Pancreas (tissue), 10 donors: ENCODE data around the gene ZNF684. TPM values are rescaled to one million over a fixed set of nuclear protein-coding genes. Genes with fewer than 3 reads are reported as not detected.
A peak's percentile ranks its signal among the peaks of the same experiment; 100 is the strongest.

Experiments used
- ATAC-seq, 4 donors: fragments of 200-7000 bp; cut with Tn5 transposase; one replicate each; pipeline versions ENCODE4 v1.8.0 to v1.9.1; 2020; ENCODE audit warnings: mild to moderate bottlenecking in 4 of 4, moderate library complexity in 4 of 4
- DNase-seq, 6 donors: peaks; one replicate each; pipeline ENCODE4 v3.0.0-alpha.2; 2020
- FAIRE-seq: peaks from 2 replicates; lab custom pipeline; 2012; peaks lifted over from hg19 to GRCh38; lab: Jason Lieb, UNC
- H3K27ac ChIP-seq, 4 donors: fragments of 200-600 bp; sonication (generic); 1 replicate in 3 of 4; 2 replicates in 1 of 4; pipeline versions ENCODE4 v1.5.0 to v1.8.0; 2020
- H3K27me3 ChIP-seq, 4 donors: fragments of 200-600 bp; one replicate each; pipeline ENCODE4 v1.8.0; 2021
- H3K36me3 ChIP-seq, 3 donors: fragments of 200-600 bp; sonication (generic) in 1 of 3; one replicate each; pipeline versions ENCODE4 v1.5.0 to v1.8.0; 2020 to 2021
- H3K4me1 ChIP-seq, 3 donors: fragments of 200-600 bp; one replicate each; pipeline ENCODE4 v1.8.0; 2021
- H3K4me3 ChIP-seq, 4 donors: fragments of 200-600 bp; sonication (generic) in 2 of 4; one replicate each; pipeline versions ENCODE4 v1.5.0 to v1.8.0; 2020 to 2021
- H3K9me3 ChIP-seq, 4 donors: fragments of 200-600 bp; one replicate each; pipeline ENCODE4 v1.8.0; 2021
- WGBS, 2 donors: extraction: QIAGEN DNeasy Blood & Tissue Kit; methylation state at CpG; one replicate each; pipeline ENCODE4 v1.1.7; 2013; 5-methylcytosine and 5-hydroxymethylcytosine counted together
- intact Hi-C, 3 donors: fragments of 100-400 bp; cut with DNase I; formaldehyde crosslinking; loops; one replicate each; pipeline versions ENCODE4 v1.11.1 to v1.14.2; 2022
- polyA plus RNA-seq, 2 donors: library from polyadenylated mRNA; stranded (reverse); fragments of 200-250 nt; gene quantifications; one replicate each; pipeline ENCODE4 v1.2.3, GENCODE V29; 2013
- total RNA-seq, 6 donors: library from RNA; stranded (reverse); fragmentation: NEBNext Ultra II Directional in 4 of 6; extraction: Animal tissue kit (Norgen Biotek cat#: 25700) in 4 of 6; gene quantifications; one replicate each; pipeline versions ENCODE4 v1.2.1 to v1.2.4, GENCODE V29; 2021 to 2023
- TF ChIP-seq, protein P1 (sequence below), 4 donors: fragments of 200-600 bp; sonication (generic) in 3 of 4; IDR thresholded peaks; one replicate each; pipeline versions ENCODE4 v1.5.0 to v1.8.0; 2021; ENCODE audit warnings: antibody characterized with exemption in 4 of 4
- donor health status: healthy with polysubstance abuse.
- donor health status: DM: no; HTN: no; CAD: no; lungs with moderate emphysema.
- donor health status: DM: no; HTN: no; CAD: no.
- donor health status: control.
- donor health status: control.
- donor health status: Bipolar disorder and iron deficiency.
- donor health status: DM: yes; HTN: yes; CAD: no.
- donor health status: DM: no; HTN: no; CAD: no.
- donor health status: DM: no; HTN: no; CAD: no.
- donor health status: DM: yes; HTN: yes; CAD: no.

The ZNF684 gene
- total and polyA plus RNA-seq, 8 donors = 1.6 to 5.3 (median 2.9) TPM

DNA sequence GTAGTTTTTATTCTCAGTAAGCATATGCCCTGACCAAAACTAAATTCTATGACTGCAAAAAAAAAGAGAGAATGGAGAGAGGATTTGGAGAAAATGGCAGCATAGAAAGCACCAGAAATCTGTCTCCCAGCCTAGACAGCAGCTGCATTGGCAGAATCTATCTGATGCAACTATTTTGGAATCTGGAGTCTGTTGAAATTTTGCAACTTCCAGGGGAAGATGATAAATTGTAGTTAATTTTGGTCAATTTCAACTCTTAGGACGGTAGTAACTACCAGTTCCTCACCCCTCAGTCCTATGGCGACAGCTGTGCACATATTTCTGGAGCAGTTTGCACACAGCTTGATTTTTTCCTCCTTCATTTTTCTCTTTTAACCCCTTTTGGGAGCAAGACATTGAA lies 11.9 kb upstream of the ZNF684 start:
- Histone ChIP-seq H3K27ac (no peak overlapping the region), H3K27me3 (no peaks in the 10 kb centered on the region), H3K36me3 (peaks cover 0 to 8% (median 0%) of the 10 kb centered on the region in 3 donors), H3K4me1 (no peaks in the 10 kb centered on the region), H3K9me3 (no peaks in the 10 kb centered on the region), H3K4me3 (no peak overlapping the region)
- DNase-seq (no peak), FAIRE-seq (no peak), ATAC-seq (no peak)
- 67 to 90% methylated on average over 2 of the region's 2 CpGs for WGBS, 2 donors
- intact Hi-C loops = no loop called here
- TF ChIP-seq, protein P1, sequence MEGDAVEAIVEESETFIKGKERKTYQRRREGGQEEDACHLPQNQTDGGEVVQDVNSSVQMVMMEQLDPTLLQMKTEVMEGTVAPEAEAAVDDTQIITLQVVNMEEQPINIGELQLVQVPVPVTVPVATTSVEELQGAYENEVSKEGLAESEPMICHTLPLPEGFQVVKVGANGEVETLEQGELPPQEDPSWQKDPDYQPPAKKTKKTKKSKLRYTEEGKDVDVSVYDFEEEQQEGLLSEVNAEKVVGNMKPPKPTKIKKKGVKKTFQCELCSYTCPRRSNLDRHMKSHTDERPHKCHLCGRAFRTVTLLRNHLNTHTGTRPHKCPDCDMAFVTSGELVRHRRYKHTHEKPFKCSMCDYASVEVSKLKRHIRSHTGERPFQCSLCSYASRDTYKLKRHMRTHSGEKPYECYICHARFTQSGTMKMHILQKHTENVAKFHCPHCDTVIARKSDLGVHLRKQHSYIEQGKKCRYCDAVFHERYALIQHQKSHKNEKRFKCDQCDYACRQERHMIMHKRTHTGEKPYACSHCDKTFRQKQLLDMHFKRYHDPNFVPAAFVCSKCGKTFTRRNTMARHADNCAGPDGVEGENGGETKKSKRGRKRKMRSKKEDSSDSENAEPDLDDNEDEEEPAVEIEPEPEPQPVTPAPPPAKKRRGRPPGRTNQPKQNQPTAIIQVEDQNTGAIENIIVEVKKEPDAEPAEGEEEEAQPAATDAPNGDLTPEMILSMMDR (IDR thresholded peaks at IDR 0.05) = no peak

DNA sequence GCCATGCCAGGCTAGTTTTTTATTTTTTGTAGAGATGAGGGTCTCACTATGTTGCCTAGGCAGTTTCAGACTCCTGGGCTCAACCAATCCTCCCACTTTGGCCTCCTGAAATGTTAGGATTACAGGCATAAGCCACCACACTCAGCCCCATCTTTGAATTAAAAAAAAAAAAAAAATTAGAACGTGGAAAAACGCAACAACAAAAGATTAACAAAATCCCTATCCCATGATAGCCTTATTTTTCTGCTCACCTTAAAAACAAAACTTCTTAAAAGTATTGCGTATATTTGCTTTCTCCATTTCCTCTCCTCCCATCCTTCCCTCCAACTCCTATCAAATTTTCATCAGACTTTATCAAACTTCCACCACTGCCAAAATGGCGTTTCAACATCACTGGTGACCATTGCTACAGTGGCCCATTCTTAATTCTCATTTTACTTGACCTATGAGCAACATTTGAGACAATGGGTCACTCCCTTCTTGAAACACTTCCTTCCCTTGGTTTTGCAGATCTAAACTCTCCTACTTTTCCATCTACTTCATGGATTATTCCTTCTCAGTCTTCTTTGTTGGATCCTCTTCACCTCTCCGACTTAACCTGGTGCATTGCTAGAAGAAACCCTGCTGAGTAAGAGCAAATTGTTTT lies 579 bp upstream of the ZNF684 start:
- no peak for FAIRE-seq
- Histone ChIP-seq H3K36me3 (no peaks in the 10 kb centered on the region), H3K4me3 (peak overlapping the region; percentile 45 to 69 (median 60)), H3K4me1 (peaks cover 4 to 20% (median 19%) of the 10 kb centered on the region in 3 donors), H3K27ac (peak overlapping the region; percentile 63 to 84 (median 74)), H3K9me3 (no peaks in the 10 kb centered on the region), H3K27me3 (no peaks in the 10 kb centered on the region)
- no peak for DNase-seq
- TF ChIP-seq, protein P1 (IDR thresholded peaks at IDR 0.05) = no peak
- intact Hi-C loops = no loop called here
- WGBS, 2 donors = 20 to 33% methylated on average over 5 of the region's 5 CpGs
- ATAC-seq = peak; percentile 1 to 16 (median 9)

GRCh38 chr1:40532062-40532389 lies 589 bp downstream of the ZNF684 start:
- Histone ChIP-seq H3K27ac (peak overlapping the region; percentile 63 to 84 (median 74)), H3K4me3 (peak overlapping the region; percentile 45 to 69 (median 60)), H3K4me1 (peaks cover 4 to 20% (median 19%) of the 10 kb centered on the region in 3 donors), H3K27me3 (no peaks in the 10 kb centered on the region), H3K36me3 (no peaks in the 10 kb centered on the region), H3K9me3 (no peaks in the 10 kb centered on the region)
- TF ChIP-seq, protein P1 (IDR thresholded peaks at IDR 0.05) = no peak
- no peak for FAIRE-seq
- no peak for DNase-seq
- WGBS, 2 donors = 1 to 3% methylated on average over 3 of the region's 3 CpGs
- ATAC-seq = no peak
- intact Hi-C loops = no loop called here

DNA sequence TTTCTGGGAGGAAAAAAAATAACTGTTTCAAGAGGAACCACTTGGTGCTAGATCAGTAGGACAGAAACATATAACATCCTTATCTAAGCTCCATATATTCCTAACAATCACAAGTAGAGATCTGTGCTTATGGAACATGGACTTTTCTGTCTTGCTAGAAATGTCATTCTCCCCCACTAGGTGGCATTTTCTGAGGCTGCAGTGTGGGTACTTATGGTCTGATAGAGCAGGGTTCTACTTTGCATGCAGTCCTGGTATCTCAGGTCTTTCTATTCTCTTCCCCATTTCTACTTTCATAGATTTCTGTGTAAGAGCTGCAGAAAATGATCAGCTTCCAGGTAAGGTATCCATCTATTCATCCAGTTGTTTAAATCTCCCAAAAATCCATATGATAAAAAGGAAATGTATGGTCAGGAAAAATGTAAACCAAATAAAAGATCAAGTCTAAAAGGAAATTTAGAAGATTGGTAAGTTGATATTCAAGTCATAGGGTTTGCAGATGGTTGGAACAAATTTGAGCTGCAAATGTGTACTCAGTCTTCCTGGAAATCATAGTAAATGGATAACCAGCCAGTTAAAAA lies 1.5 kb downstream of the ZNF684 start:
- intact Hi-C loops = no loop called here
- FAIRE-seq = no peak
- no peak for DNase-seq

More for the DNA sequence above, 1.5 kb downstream of the ZNF684 start:
- no peaks in the 10 kb centered on the region for H3K36me3 ChIP-seq
- peak overlapping the region in 1 of 4 donors; percentile 69 for H3K4me3 ChIP-seq
- ATAC-seq = peak in 3 of 4 donors; percentile 47 to 60 (median 50)
- H3K4me1 ChIP-seq = peaks cover 4 to 20% (median 19%) of the 10 kb centered on the region in 3 donors
- TF ChIP-seq, protein P1 (IDR thresholded peaks at IDR 0.05) = peak in 3 of 4 donors; percentile 31 to 40 (median 32)
- H3K27ac ChIP-seq = peak overlapping the region in 2 of 4 donors; percentile 37 to 63
- no peaks in the 10 kb centered on the region for H3K27me3 ChIP-seq
- no peaks in the 10 kb centered on the region for H3K9me3 ChIP-seq
